OCI-LY3 (cell line): ENCODE data around the gene PTPRD.

ENCODE experiments used
- H2AFZ ChIP-seq: fragments of 200-600, 300-600 bp; shearing (Covaris generic); 2 replicates; pipeline ENCODE4 v1.6.0; 2014; ENCODE audit warnings: antibody characterized with exemption, low read depth, low read length
- H3K27ac ChIP-seq: fragments of 200-600, 300-600 bp; sonication (generic); 2 replicates; pipeline ENCODE4 v1.5.1; 2014; ENCODE audit warnings: mild to moderate bottlenecking, low read length, moderate library complexity, mixed read lengths
- H3K27me3 ChIP-seq: fragments of 200-600, 300-600 bp; sonication (generic); 2 replicates; pipeline ENCODE4 v1.6.1; 2014; ENCODE audit warnings: low read depth, low read length, mixed read lengths
- H3K36me3 ChIP-seq: fragments of 200-600, 300-600 bp; sonication (generic); replicated peaks from 2 replicates; pipeline ENCODE3; 2014; ENCODE audit warnings: low read depth, low read length, mixed read lengths
- H3K4me1 ChIP-seq: fragments of 300-600, 200-600 bp; sonication (generic); 2 replicates; pipeline ENCODE4 v1.6.1; 2014; ENCODE audit warnings: low read length, mixed read lengths
- H3K4me2 ChIP-seq: fragments of 200-600, 300-600 bp; sonication (generic); 2 replicates; pipeline ENCODE4 v1.6.1; 2014; ENCODE audit warnings: low read length, mixed read lengths
- H3K4me3 ChIP-seq: fragments of 300-600, 200-600 bp; sonication (generic); 2 replicates; pipeline ENCODE4 v1.5.1; 2014; ENCODE audit warnings: antibody characterized with exemption, mild to moderate bottlenecking, low read length, moderate library complexity
- H3K79me2 ChIP-seq: fragments of 300-600, 200-600 bp; shearing (Covaris generic); 2 replicates; pipeline ENCODE4 v1.6.1; 2014; ENCODE audit warnings: mild to moderate bottlenecking, low read length, mixed read lengths
- H3K9ac ChIP-seq: fragments of 300-600, 200-600 bp; shearing (Covaris generic); 2 replicates; pipeline ENCODE4 v1.6.0; 2014; ENCODE audit warnings: mild to moderate bottlenecking, low read length, moderate library complexity
- H3K9me3 ChIP-seq: fragments of 200-600, 300-600 bp; shearing (Covaris generic); 2 replicates; pipeline ENCODE4 v1.6.1; 2014; ENCODE audit warnings: low read length, mixed read lengths; ENCODE audit not compliant: insufficient read depth
- H4K20me1 ChIP-seq: fragments of 200-600, 300-600 bp; sonication (generic); 2 replicates; pipeline ENCODE4 v1.6.1; 2016; ENCODE audit warnings: low read length, mixed read lengths; ENCODE audit not compliant: insufficient read depth
- CTCF ChIP-seq: fragments of 200-600, 300-600 bp; sonication (generic); IDR thresholded peaks from 2 replicates; pipeline ENCODE4 v1.5.1; 2014; ENCODE audit warnings: antibody characterized with exemption, low read length, low read depth
- EZH2phosphoT487 ChIP-seq: fragments of 200-600 bp; shearing (Covaris generic); IDR thresholded peaks from 2 replicates; pipeline ENCODE4 v1.6.1; 2018; ENCODE audit warnings: antibody characterized with exemption, mixed run types, low read depth

PTPRD gene

GRCh38 chr9:8614926-8615440 lies 1997.8 kb downstream of the PTPRD start:
- Histone ChIP-seq H3K27me3 (no peaks in the 10 kb centered on the region), H4K20me1 (no peaks in the 10 kb centered on the region), H3K4me2 (no peak overlapping the region), H3K79me2 (no peaks in the 10 kb centered on the region), H3K9me3 (no peaks in the 10 kb centered on the region), H3K4me3 (no peak overlapping the region), H3K36me3 (no peaks in the 10 kb centered on the region), H3K27ac (no peak overlapping the region), H2AFZ (no peak overlapping the region), H3K4me1 (no peaks in the 10 kb centered on the region), H3K9ac (no peak overlapping the region)
- TF ChIP-seq EZH2phosphoT487 (no peak), CTCF (no peak)

- H3K4me2 ChIP-seq = no peak overlapping the region
- H3K4me1 ChIP-seq = no peaks in the 10 kb centered on the region
- no peak overlapping the region for H3K4me3 ChIP-seq
- TF ChIP-seq EZH2phosphoT487 = no peak
- TF ChIP-seq CTCF = no peak
- H3K36me3 ChIP-seq = no peaks in the 10 kb centered on the region
- no peaks in the 10 kb centered on the region for H3K9me3 ChIP-seq
- no peak overlapping the region for H2AFZ ChIP-seq
- no peaks in the 10 kb centered on the region for H3K27me3 ChIP-seq
- no peak overlapping the region for H3K9ac ChIP-seq
- H4K20me1 ChIP-seq = no peaks in the 10 kb centered on the region
- H3K79me2 ChIP-seq = no peaks in the 10 kb centered on the region
- no peak overlapping the region for H3K27ac ChIP-seq
These were observed 1999.4 kb downstream of the PTPRD start for GRCh38 chr9:8613346-8613825.

- Histone ChIP-seq H3K27me3 (no peaks in the 10 kb centered on the region), H3K9me3 (no peaks in the 10 kb centered on the region), H3K79me2 (no peaks in the 10 kb centered on the region), H2AFZ (no peak overlapping the region), H3K4me3 (no peak overlapping the region), H3K36me3 (no peaks in the 10 kb centered on the region), H3K4me2 (no peak overlapping the region), H3K4me1 (no peaks in the 10 kb centered on the region), H4K20me1 (no peaks in the 10 kb centered on the region), H3K9ac (no peak overlapping the region), H3K27ac (no peak overlapping the region)
- no peak for TF ChIP-seq CTCF
- no peak for TF ChIP-seq EZH2phosphoT487
These were observed 2001.6 kb downstream of the PTPRD start for GRCh38 chr9:8611153-8611552.

GRCh38 chr9:8610256-8610655 lies 2002.5 kb downstream of the PTPRD start:
- Histone ChIP-seq H3K9me3 (no peaks in the 10 kb centered on the region), H3K36me3 (no peaks in the 10 kb centered on the region), H3K79me2 (no peaks in the 10 kb centered on the region), H3K27me3 (no peaks in the 10 kb centered on the region), H3K4me1 (no peaks in the 10 kb centered on the region), H3K4me3 (no peak overlapping the region), H2AFZ (no peak overlapping the region), H4K20me1 (no peaks in the 10 kb centered on the region), H3K4me2 (no peak overlapping the region), H3K27ac (no peak overlapping the region), H3K9ac (no peak overlapping the region)
- no peak for TF ChIP-seq EZH2phosphoT487
- no peak for TF ChIP-seq CTCF
